Measurements from ENCODE around the gene STK39.

GRCh38 chr2:168127371-168127770 lies 120.0 kb downstream of the STK39 start:
- TF ChIP-seq GATA2 (IDR thresholded peaks at IDR 0.05; ENCODE audit: low read depth, low read length) (no peak), GATA3 (IDR thresholded peaks at IDR 0.05; ENCODE audit: low read depth, low read length) (no peak)

Data from SH-SY5Y (cell line).